NCI-H1436 (cell line): ENCODE results near the gene FNDC8.
"Not testable (repeated sequence)": the region's sequence is repeated elsewhere in the genome, so short reads cannot be mapped to it uniquely, and the experiment has no call there.

Experiments used
- DNase-seq: peaks from one replicate; lab custom pipeline; 2025; lab: John Stamatoyannopoulos, UW

Gene FNDC8

GRCh38 chr17:35095741-35096140 lies 25.7 kb upstream of the FNDC8 start:
- no peak for DNase-seq

GRCh38 chr17:35097776-35098175 lies 23.6 kb upstream of the FNDC8 start:
- no peak for DNase-seq

- DNase-seq, result no peak
Observed at GRCh38 chr17:35099908-35100307, 21.5 kb upstream of the FNDC8 start.

DNA sequence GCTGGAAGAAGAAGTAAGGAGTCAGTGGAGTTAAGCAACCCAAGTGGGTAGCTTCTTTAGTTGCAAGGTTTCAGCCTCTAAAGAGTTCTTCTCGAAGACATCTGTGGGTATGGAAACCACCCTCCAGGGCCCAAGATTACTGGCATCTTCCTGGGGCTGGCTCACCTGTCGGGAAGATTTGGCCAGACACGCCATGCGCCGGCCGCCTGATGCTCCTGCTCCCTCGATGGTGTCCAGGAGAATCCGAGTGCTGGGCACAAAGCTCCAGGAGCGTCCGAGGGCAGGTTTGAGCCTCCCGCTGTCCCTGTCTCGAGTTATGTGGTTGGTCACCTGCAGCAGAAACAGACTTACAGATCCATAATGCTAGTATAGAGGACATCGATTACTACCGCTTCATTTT lies 20.4 kb upstream of the FNDC8 start:
- no peak for DNase-seq

DNA sequence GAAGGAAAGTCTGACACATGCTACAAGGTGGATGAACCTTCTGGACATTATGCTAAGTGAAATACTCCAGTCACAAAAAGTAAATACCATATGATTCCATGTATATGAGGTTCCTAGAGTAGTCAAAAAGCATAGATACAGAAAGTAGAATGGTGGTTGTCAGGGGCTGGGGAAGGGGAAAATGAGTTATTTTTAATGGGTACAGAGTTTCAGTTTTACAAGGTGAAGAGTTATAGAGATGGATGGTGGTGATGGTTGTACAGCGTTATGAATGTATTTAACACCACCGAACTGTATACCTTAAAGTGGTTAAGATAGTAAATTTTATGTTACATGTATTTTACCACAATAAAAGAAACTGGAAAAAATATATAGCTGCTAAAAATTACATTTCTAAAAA lies 19.7 kb upstream of the FNDC8 start:
- DNase-seq, result no peak

DNA sequence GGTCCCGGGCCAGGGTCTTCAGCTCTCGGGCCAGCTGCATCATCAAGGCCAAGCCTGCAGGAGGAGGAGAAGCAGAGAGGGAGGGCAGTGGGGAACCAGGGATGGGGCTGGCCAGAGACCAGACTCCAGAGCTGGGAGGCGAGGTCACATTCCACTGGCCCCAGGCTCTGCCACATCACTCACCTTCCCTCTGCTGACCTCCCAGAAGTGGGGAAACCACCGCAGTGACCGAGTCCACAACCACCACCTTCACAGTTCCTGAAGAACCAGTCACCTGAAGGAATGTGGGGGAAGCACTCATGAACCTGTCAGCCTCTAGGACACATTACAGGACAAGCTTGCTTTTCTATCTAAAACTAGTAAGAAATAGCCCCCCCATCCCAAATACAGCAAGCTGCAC lies 18.1 kb upstream of the FNDC8 start:
- no peak for DNase-seq

DNA sequence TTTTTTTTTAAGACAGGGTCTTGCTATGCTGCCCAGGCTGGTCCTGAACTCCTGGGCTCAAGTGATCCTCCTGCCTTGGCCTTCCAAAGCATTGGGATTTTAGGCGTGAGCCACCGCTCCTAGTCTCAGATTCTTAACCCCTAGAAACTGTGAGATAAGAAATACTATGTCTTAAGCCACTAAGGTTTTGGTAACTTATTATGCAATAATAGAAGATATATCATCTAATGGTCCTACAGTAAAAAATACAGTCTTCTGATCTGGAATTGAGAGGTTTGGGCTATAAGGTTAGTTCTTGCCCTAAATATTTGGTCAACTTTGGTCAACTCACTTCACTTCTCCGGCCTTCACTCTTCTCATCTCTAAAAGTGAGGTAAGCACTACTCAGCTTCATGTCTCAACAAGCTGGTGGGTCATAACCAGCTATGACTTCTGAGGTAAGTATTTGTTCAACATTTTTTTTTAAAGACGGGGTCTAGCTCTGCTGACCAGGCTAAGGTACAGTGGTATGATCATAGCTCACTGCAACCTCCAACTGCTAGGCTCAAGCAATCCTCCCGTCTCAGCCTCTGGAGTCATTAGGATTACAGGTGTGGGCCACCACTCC lies 16.5 kb upstream of the FNDC8 start:
- DNase-seq, result no peak

GRCh38 chr17:35110791-35111190 lies 10.6 kb upstream of the FNDC8 start:
- DNase-seq, result not testable (repeated sequence)

DNA sequence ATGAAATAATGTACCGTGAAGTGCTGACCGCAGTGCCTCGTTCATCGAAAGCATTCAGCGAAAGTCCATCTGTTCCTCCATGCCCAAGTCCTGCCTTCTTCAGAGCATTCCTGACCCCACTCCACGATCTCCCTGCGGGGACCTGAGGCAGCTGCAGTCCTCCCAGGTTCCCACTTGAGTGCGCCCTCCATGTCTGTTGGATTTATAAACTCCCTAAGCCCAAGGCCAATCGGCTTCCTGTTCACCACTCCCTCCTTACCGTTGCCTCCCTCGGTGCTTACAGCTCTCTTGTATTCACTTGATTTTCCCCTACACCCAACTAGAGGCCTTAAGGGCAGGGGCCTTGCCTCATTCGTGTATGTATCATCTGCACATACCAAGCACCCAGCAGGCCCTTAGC lies 4.6 kb upstream of the FNDC8 start:
- DNase-seq, result no peak

DNA sequence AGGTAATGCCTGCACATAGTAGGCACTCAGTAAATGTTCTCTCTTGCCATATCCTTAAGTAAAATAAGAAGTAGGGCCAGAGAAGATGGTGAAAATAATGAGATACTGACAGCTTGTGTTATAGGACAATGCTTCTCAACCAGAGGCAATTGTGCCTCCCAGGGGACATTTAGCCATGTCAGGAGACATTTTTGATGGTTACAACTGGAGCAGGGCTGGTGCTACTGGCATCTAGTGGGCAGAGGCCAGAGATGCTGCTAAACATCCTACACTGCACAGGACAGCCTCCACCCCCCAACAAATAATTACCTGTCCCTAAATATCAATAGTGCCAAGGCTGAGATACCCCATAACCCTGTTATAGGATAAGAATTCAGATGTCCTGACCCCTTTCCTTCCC lies 3.4 kb upstream of the FNDC8 start:
- DNase-seq, result peak; percentile 46

DNA sequence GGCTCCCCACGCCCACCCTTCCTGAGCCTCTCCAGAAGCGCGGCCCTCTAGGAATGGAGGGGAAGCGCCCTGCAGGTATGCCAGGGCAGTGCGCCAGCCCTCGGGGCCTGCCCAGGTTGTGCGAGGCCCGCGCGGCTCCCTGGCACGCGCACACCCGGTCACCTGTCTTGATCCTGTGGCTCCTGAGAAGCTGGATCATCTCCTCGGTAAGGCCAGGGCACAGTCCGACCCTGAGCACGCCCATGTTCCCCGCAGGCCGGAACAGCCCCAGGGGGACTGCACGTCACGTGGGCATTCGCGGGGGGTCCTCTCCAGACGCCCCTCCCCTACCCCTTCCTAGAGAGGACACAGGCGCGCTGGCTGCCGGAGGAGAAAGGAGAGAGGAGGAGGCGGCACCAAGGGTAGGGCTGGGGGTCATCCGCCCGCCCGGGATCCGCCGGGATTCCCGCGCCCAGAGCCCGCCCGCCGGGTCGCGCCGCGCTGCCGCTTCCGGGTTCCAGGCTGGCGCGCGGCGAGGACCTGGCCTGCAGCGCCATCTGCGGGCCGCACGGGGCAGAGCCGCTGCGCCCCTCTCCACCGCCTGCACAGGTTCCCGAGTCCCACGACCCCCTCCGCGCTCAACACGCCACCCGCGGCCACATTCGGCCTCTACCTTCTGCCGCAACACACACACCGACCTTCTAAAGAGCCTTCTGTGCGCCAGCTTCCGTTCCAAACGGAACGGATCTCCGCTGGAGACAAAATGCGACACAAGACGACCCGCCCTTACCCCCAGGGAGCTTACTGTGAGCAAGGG lies 1.8 kb upstream of the FNDC8 start, which contains the start of gene RAD51D:
Gene RAD51D, minus strand, starts transcription at position 491 of the 796 bp plus-strand sequence. Its CDS starts 247 bp downstream, at position 244.
- peak; percentile 89 for DNase-seq

DNA sequence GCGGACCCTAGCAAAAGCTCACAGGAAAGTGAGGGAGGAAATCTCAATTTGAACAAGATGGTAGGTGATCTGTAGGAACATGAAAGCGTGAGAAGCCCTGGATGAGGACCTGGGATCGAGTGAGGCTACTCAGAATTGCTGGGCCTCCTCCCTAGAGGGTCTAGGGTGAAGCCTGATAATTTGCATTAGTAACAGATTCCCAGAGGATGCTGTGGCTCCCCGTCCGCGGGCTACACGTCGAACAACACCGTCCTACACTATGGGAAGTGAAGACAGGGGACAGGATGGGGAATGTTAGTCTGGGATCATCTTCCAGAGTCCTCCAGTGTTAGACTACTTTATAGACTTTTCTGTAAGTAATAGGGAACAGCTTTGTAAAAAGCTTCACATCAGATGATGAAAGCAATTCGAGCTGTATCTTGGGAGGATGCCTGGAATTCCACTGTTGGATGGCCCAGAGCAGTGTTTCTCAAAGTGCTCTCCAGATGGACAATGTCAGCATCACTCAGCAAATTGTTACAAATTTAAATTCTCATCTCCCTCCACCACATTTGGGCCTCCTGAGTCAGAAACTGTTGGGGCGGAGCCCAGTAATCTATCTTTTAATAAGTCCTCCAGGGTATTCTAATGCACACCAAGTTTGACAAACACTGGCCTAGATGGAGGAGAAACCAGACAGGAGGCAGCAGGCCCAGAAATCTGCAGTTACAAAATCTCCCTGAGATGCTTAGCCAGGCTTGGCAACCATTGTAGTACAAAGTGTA lies 6.5 kb downstream of the FNDC8 start:
- no peak for DNase-seq

GRCh38 chr17:35129154-35129972 lies 7.9 kb downstream of the FNDC8 start:
- DNase-seq, result no peak

- DNase-seq, result no peak
Observed at GRCh38 chr17:35129973-35130351, 8.5 kb downstream of the FNDC8 start.

DNA sequence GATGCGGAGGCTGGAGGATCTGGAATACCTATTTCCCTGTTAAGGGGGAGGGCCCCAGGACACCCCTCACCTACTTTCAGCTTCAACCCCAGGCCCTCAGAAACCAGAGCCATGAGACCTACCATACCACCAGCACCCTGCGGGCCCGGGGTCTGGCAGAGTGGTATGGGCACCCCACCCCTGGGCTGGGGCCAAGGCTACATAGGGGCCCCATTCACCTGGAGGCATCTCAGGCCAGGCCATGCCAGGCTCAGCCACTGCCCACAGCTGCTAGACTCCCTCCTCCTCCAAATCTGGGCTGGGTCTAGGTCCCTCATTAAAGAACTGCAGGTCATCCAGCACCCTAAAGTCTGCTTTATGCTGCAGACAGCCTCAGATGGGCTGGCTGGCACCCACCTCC lies 9.0 kb downstream of the FNDC8 start:
- DNase-seq, result no peak

- DNase-seq, result no peak
Observed at GRCh38 chr17:35132099-35132498, 10.7 kb downstream of the FNDC8 start.

DNA sequence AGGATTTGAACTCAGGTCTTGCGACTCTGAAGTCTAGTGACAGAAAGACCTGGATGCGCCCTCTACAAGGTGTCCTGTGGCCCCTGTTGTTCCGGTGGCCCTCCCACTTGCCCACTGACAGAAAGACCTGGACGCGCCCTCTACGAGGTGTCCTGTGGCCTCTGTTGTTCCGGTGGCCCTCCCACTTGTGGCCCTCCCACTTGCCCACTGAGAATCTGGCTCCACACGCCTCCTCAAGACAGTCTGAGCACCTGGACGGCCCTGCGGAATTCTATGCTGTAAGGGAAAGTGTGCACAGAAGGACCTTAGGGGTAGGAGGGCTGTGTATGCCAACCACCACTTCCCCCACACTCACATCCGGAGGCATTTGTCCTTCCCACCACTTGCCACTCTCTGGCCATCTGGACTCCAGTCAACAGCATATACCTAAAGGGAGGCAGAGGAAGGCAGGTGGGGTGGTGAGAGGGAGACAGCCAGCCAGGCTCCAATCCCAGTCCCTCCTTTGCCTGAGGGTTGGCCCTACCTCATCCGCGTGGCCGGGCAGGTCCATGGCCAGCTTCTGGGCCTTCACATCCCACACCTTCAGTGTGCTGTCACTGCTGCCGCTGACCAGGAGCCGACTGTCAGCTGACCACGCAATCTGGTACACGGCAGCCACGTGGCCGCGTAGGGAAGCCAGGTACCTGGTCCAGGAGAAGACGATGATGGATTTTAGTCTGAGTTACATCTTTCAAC lies 11.6 kb downstream of the FNDC8 start:
- DNase-seq, result no peak

GRCh38 chr17:35135322-35135721 lies 13.9 kb downstream of the FNDC8 start:
- no peak for DNase-seq

DNA sequence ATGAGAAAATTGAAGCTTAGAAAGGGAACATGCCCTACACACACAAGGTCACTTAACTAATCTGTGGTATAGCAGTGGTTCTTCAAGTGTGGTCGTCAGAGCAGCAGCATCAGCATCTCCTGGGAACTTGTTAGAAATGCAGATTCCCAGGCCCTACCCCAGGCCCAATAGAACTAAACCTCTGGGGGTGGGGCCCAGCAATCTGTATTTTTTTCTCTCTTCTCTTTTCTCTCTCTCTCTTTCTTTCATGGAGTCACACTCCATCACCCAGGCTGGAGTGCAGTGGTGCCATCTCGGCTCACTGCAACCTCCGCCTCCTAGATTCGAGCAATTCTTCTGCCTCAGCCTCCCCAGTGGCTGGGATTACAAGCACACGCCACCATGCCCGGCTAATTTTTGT lies 16.8 kb downstream of the FNDC8 start:
- DNase-seq, result no peak

GRCh38 chr17:35141681-35142466 lies 20.5 kb downstream of the FNDC8 start, which contains the start of gene NLE1:
Gene NLE1, minus strand, starts transcription at chr17:35142303. Its CDS starts 28 bp downstream, at chr17:35142275.
- peak; percentile 81 for DNase-seq

DNA sequence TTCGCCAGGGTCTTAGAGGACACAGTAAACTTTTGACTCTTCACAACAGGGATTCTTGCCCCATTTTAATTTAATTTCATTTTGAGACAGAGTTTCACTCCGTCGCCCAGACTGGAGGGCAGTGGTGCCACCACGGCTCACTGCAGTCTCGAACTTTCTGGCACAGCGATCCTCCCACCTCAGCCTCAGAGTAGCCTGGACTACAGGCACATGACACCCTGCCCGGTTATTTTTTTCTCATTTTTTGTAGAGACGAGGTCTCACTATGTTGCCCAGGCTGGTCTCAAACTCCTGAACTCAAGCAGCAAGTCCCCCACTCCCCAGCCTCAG lies 21.0 kb downstream of the FNDC8 start:
- no peak for DNase-seq
